PC-9 (cell line): ENCODE results near the gene CSF3R. TPM values are rescaled to one million over a fixed set of nuclear protein-coding genes. Genes with fewer than 3 reads are reported as not detected.

ENCODE experiments used
- BruUV-seq: library from RNA; stranded (reverse); fragments of 400-500 nt; replicated peaks from 2 replicates; lab custom pipeline; 2021; lab: Mats Ljungman, UMichigan
- CTCF ChIA-PET: fragments of 300-600 bp; sonication (Branson Sonifier 250); formaldehyde crosslinking; loops from one replicate; lab custom pipeline; 2022; ENCODE audit warnings: antibody characterized with exemption; lab: Charles Lee
- POLR2A ChIA-PET: fragments of 300-600 bp; sonication (Branson Sonifier 250); formaldehyde crosslinking; loops from one replicate; lab custom pipeline; 2022; ENCODE audit warnings: antibody characterized with exemption; ENCODE audit not compliant: unreplicated experiment; lab: Charles Lee
- DNase-seq, 2 experiments: peaks; one replicate each; pipeline versions ENCODE4 v3.0.0 to v3.0.0-alpha.2; 2015 to 2022; ENCODE audit warnings: mixed read lengths in 1 of 2
- H2AFZ ChIP-seq: fragments of 200-600 bp; sonication (generic); 2 replicates; pipeline ENCODE4 v1.8.1; 2017; ENCODE audit warnings: antibody characterized with exemption
- H3F3A ChIP-seq: fragments of 200-600 bp; sonication (generic); 2 replicates; pipeline ENCODE4 v1.8.1; 2017; ENCODE audit warnings: antibody characterized with exemption, mild to moderate bottlenecking, low read depth; ENCODE audit not compliant: insufficient read depth
- H3K27ac ChIP-seq: fragments of 200-600 bp; sonication (generic); 2 replicates; pipeline ENCODE4 v1.6.1; 2016; ENCODE audit warnings: mixed run types
- H3K27me3 ChIP-seq: fragments of 200-600 bp; sonication (generic); 2 replicates; pipeline ENCODE4 v1.6.1; 2016; ENCODE audit warnings: low read depth, mixed run types; ENCODE audit not compliant: insufficient read depth
- H3K36me3 ChIP-seq: fragments of 200-600 bp; sonication (generic); 2 replicates; pipeline ENCODE4 v1.6.1; 2016; ENCODE audit warnings: low read depth, mixed run types
- H3K4me1 ChIP-seq: fragments of 200-600 bp; sonication (generic); replicated peaks from 2 replicates; pipeline ENCODE4 v1.6.1; 2016; ENCODE audit warnings: mixed run types; ENCODE audit not compliant: insufficient read depth
- H3K4me2 ChIP-seq: fragments of 200-600 bp; sonication (generic); 2 replicates; pipeline ENCODE4 v1.6.1; 2017; ENCODE audit warnings: mixed run types
- H3K4me3 ChIP-seq: fragments of 200-600 bp; sonication (generic); 2 replicates; pipeline ENCODE4 v1.6.1; 2016; ENCODE audit warnings: mixed run types
- H3K79me2 ChIP-seq: fragments of 200-600 bp; sonication (generic); 2 replicates; pipeline ENCODE4 v1.6.1; 2017; ENCODE audit warnings: low read depth, mixed run types
- H3K9me2 ChIP-seq: fragments of 200-600 bp; sonication (generic); 2 replicates; pipeline ENCODE4 v1.8.1; 2017; ENCODE audit warnings: mild to moderate bottlenecking; ENCODE audit not compliant: insufficient read depth
- H3K9me3 ChIP-seq: fragments of 200-600 bp; sonication (generic); 2 replicates; pipeline ENCODE4 v1.8.1; 2016; ENCODE audit warnings: low read depth; ENCODE audit not compliant: insufficient read depth
- H4K20me1 ChIP-seq: fragments of 200-600 bp; sonication (generic); 2 replicates; pipeline ENCODE4 v1.8.1; 2017; ENCODE audit not compliant: insufficient read depth
- CTCF ChIP-seq: fragments of 200-600 bp; sonication (generic); conservative IDR thresholded peaks from 2 replicates; pipeline ENCODE4 v1.6.1; 2017; ENCODE audit warnings: mixed run types, antibody characterized with exemption, mild to moderate bottlenecking, moderate library complexity
- EZH2 ChIP-seq: fragments of 200-600 bp; sonication (generic); IDR thresholded peaks from 2 replicates; pipeline ENCODE4 v1.8.0; 2017; ENCODE audit warnings: antibody characterized with exemption, low read depth
- intact Hi-C: fragments of 100-400 bp; cut with micrococcal nuclease; formaldehyde crosslinking; loops from one replicate; pipeline ENCODE4 v1.10.0; 2022; ENCODE audit not compliant: unreplicated experiment
- total RNA-seq: library from RNA; stranded (reverse); gene quantifications from 2 replicates; pipeline ENCODE4 v1.2.3, GENCODE V29; 2021

CSF3R gene
- total RNA-seq, 1 experiment from 2014 or later, result not detected

GRCh38 chr1:36471830-36472641 lies 10.7 kb downstream of the CSF3R start:
- Histone ChIP-seq H3K9me3 (no peaks in the 10 kb centered on the region), H3F3A (peaks cover 4% of the 10 kb centered on the region; the same call in 1 of the 2 replicates), H3K27ac (no peak overlapping the region), H3K9me2 (no peaks in the 10 kb centered on the region), H3K27me3 (no peaks in the 10 kb centered on the region), H3K4me2 (no peak overlapping the region), H3K4me1 (0 out of 2 replicates have a peak, but pooled peaks cover 8% of the 10 kb centered on the region), H3K79me2 (no peaks in the 10 kb centered on the region), H3K4me3 (no peak overlapping the region), H3K36me3 (no peaks in the 10 kb centered on the region), H4K20me1 (no peaks in the 10 kb centered on the region), H2AFZ (no peak overlapping the region)
- intact Hi-C loops, result no loop called here
- ChIA-PET CTCF (interaction anchor here (0.5 kb wide), 1 partner anchor 404 kb away, joined by 3 read pairs; no protein-coding TSS in a partner anchor), POLR2A (no interaction called here)
- TF ChIP-seq EZH2, result no peak
- TF ChIP-seq CTCF, result no peak
- peak in 1 of 2 experiments; percentile 11 for DNase-seq
- BruUV-seq, result no TSS peak

GRCh38 chr1:36469163-36469562 lies 13.6 kb downstream of the CSF3R start:
- Histone ChIP-seq H2AFZ (no peak overlapping the region), H3K27ac (no peak overlapping the region), H3F3A (peaks cover 18% of the 10 kb centered on the region; the same call in 1 of the 2 replicates), H3K9me2 (no peaks in the 10 kb centered on the region), H3K4me3 (no peak overlapping the region), H3K36me3 (no peaks in the 10 kb centered on the region), H3K4me2 (no peak overlapping the region), H3K9me3 (no peaks in the 10 kb centered on the region), H3K4me1 (peaks cover 22% of the 10 kb centered on the region), H4K20me1 (no peaks in the 10 kb centered on the region), H3K27me3 (no peaks in the 10 kb centered on the region), H3K79me2 (no peaks in the 10 kb centered on the region)
- ChIA-PET POLR2A (interaction anchor here (0.7 kb wide), 1 partner anchor 171 kb away, joined by 3 read pairs; no protein-coding TSS in a partner anchor), CTCF (no interaction called here)
- BruUV-seq, result no TSS peak
- intact Hi-C loops, result no loop called here
- no peak for TF ChIP-seq EZH2
- no peak for TF ChIP-seq CTCF
- peak in 1 of 2 experiments; percentile 17 for DNase-seq

- H3K9me3 ChIP-seq, result no peaks in the 10 kb centered on the region
- CTCF ChIA-PET, result no interaction called here
- H3K4me3 ChIP-seq, result no peak overlapping the region
- BruUV-seq, result no TSS peak
- DNase-seq, result no peak
- H3K79me2 ChIP-seq, result peaks cover 12% of the 10 kb centered on the region
- intact Hi-C loops, result no loop called here
- H3K4me2 ChIP-seq, result no peak overlapping the region
- peaks cover 13% of the 10 kb centered on the region; the same call in 1 of the 2 replicates for H3F3A ChIP-seq
- H3K27ac ChIP-seq, result no peak overlapping the region
- no peak overlapping the region for H2AFZ ChIP-seq
- no peaks in the 10 kb centered on the region for H3K27me3 ChIP-seq
- no peaks in the 10 kb centered on the region for H4K20me1 ChIP-seq
- peaks cover 28% of the 10 kb centered on the region for H3K4me1 ChIP-seq
- H3K9me2 ChIP-seq, result no peaks in the 10 kb centered on the region
- POLR2A ChIA-PET, result interaction anchor here (0.5 kb wide), 1 partner anchor 23 kb away, joined by 8 read pairs; no protein-coding TSS in a partner anchor
- no peaks in the 10 kb centered on the region for H3K36me3 ChIP-seq
- TF ChIP-seq EZH2 (no peak), CTCF (no peak)
Measured at GRCh38 chr1:36467700-36468455, 14.8 kb downstream of the CSF3R start.
